ENCODE measurements around the gene THADA. TPM values are rescaled to one million over a fixed set of nuclear protein-coding genes. Genes with fewer than 3 reads are reported as not detected.

The THADA gene
- total RNA-seq, 4 donors from 2014 or later, result 26.2 to 58.3 (median 29.7) TPM

- Histone ChIP-seq H3K9me3 (no peaks in the 10 kb centered on the region), H3K4me3 (no peak overlapping the region), H3K27me3 (no peaks in the 10 kb centered on the region), H3K4me1 (peaks cover 67% of the 10 kb centered on the region), H3K36me3 (no peaks in the 10 kb centered on the region), H3K27ac (peak overlapping the region; percentile 74)
- no peak for TF ChIP-seq POLR2AphosphoS5 (IDR thresholded peaks at IDR 0.05)
- TF ChIP-seq EP300 (IDR thresholded peaks at IDR 0.05), result no peak
- TF ChIP-seq CTCF (IDR thresholded peaks at IDR 0.05), result no peak
- no peak for TF ChIP-seq POLR2A (IDR thresholded peaks at IDR 0.05)
- no peak for DNase-seq (ENCODE audit: low spot score in 2 of 2)
- 38% methylated on average over 4 of the region's 4 CpGs for WGBS
Measured at GRCh38 chr2:43462866-43463641, 132.8 kb downstream of the THADA start.

GRCh38 chr2:43461453-43462073 lies 134.3 kb downstream of the THADA start:
- Histone ChIP-seq H3K27ac (peak overlapping the region; percentile 43), H3K4me1 (peaks cover 80% of the 10 kb centered on the region), H3K36me3 (no peaks in the 10 kb centered on the region), H3K4me3 (no peak overlapping the region), H3K9me3 (no peaks in the 10 kb centered on the region), H3K27me3 (no peaks in the 10 kb centered on the region)
- WGBS, result 58% methylated on average over 3 of the region's 3 CpGs
- no peak for TF ChIP-seq POLR2A (IDR thresholded peaks at IDR 0.05)
- DNase-seq (ENCODE audit: low spot score in 2 of 2), result no peak

GRCh38 chr2:43460611-43461365 lies 135.1 kb downstream of the THADA start:
- H3K9me3 ChIP-seq, result no peaks in the 10 kb centered on the region
- H3K27me3 ChIP-seq, result no peaks in the 10 kb centered on the region
- H3K27ac ChIP-seq, result peak overlapping the region; percentile 45
- WGBS, result 75% methylated on average over 4 of the region's 4 CpGs
- DNase-seq (ENCODE audit: low spot score in 2 of 2), result no peak
- H3K36me3 ChIP-seq, result no peaks in the 10 kb centered on the region
- H3K4me3 ChIP-seq, result no peak overlapping the region
- peaks cover 86% of the 10 kb centered on the region for H3K4me1 ChIP-seq
- TF ChIP-seq CTCF (IDR thresholded peaks at IDR 0.05) (no peak), EP300 (IDR thresholded peaks at IDR 0.05) (no peak), POLR2A (IDR thresholded peaks at IDR 0.05) (no peak), POLR2AphosphoS5 (IDR thresholded peaks at IDR 0.05) (no peak)

- WGBS, result 90% methylated on average over 1 of the region's 1 CpG
- no peaks in the 10 kb centered on the region for H3K9me3 ChIP-seq
- peak overlapping the region; percentile 45 for H3K27ac ChIP-seq
- no peaks in the 10 kb centered on the region for H3K27me3 ChIP-seq
- H3K4me1 ChIP-seq, result peaks cover 86% of the 10 kb centered on the region
- H3K36me3 ChIP-seq, result no peaks in the 10 kb centered on the region
- TF ChIP-seq POLR2A (IDR thresholded peaks at IDR 0.05), result no peak
- no peak for TF ChIP-seq EP300 (IDR thresholded peaks at IDR 0.05)
- no peak for TF ChIP-seq POLR2AphosphoS5 (IDR thresholded peaks at IDR 0.05)
- TF ChIP-seq CTCF (IDR thresholded peaks at IDR 0.05), result no peak
- no peak for DNase-seq (ENCODE audit: low spot score in 2 of 2)
- H3K4me3 ChIP-seq, result no peak overlapping the region
Measured at GRCh38 chr2:43460174-43460546, 135.7 kb downstream of the THADA start.

- DNase-seq (ENCODE audit: low spot score in 2 of 2), result no peak
- H3K4me1 ChIP-seq, result peaks cover 87% of the 10 kb centered on the region
- H3K27ac ChIP-seq, result peak overlapping the region; percentile 42
- H3K36me3 ChIP-seq, result no peaks in the 10 kb centered on the region
- no peak for TF ChIP-seq CTCF (IDR thresholded peaks at IDR 0.05)
- TF ChIP-seq POLR2A (IDR thresholded peaks at IDR 0.05), result no peak
- TF ChIP-seq EP300 (IDR thresholded peaks at IDR 0.05), result no peak
- no peak for TF ChIP-seq POLR2AphosphoS5 (IDR thresholded peaks at IDR 0.05)
- WGBS, result 45% methylated on average over 1 of the region's 1 CpG
- H3K9me3 ChIP-seq, result no peaks in the 10 kb centered on the region
- H3K27me3 ChIP-seq, result no peaks in the 10 kb centered on the region
- H3K4me3 ChIP-seq, result no peak overlapping the region
Measured at GRCh38 chr2:43459446-43460173, 136.2 kb downstream of the THADA start.

Measured in suprapubic skin (tissue), 4 donors.